Caki2 (cell line): ENCODE measurements around the gene FEZ2. TPM values are rescaled to one million over a fixed set of nuclear protein-coding genes. Genes with fewer than 3 reads are reported as not detected.

Source experiments
- DNase-seq: peaks from one replicate; pipeline ENCODE4 v3.0.0-alpha.2; 2015; ENCODE audit warnings: low read depth
- in situ Hi-C: cut with HindIII; loops from 2 replicates; pipeline ENCODE4 v1.10.0; 2016; ENCODE audit warnings: low sequenced_read_pairs, low pct_unique_long_range_greater_than_20kb, mixed read lengths
- total RNA-seq: library from RNA; depleted of rRNA; stranded (reverse); fragments of >200 nt; shearing (Covaris generic); gene quantifications from 2 replicates; pipeline ENCODE4 v1.2.3, GENCODE V29; 2014; ENCODE audit warnings: low replicate concordance

The FEZ2 gene
- total RNA-seq, 1 experiment from 2014 or later: 52.6 TPM

DNA sequence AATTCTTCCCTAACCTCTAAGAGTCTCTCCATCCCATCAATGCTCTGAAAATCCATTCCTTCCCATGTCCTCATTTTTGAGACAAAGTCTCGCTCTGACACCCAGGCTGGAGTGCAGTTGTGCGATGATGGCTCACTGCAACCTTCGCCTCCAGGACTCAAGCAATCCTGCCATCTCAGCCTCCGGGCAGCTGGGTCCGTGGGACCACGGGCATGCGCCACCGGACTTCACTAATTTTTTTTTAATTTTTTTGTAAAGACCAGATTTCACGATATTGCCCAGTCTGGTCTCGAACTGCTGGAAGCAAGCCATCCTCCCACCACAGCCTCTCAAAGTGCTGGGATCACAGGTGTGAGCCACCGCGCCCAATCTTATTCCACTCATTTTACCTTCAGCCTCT lies 1.6 kb downstream of the FEZ2 start:
- in situ Hi-C loops: no loop called here

DNA sequence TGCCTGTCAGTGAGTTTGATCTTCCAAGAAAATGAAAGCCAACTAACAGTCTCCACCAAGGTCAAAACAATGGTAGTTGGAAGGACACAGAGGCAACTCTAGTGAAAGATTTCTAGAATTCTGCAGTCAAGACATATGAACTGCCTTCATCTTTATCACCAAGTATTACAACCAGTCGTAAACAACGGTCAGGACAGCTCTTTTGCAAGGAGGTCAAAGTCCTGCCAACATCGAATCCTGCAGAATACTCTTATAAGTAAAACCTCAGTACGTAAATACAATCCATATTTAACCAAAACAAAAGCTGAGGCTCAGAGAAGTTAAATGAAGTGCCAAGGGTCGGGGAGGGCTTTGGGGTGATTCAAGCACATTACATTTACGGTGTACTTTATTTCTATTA lies 3.1 kb downstream of the FEZ2 start:
- DNase-seq: no peak
- in situ Hi-C loops: no loop called here

More for the DNA sequence above, 1.6 kb downstream of the FEZ2 start:
- no peak for DNase-seq

DNA sequence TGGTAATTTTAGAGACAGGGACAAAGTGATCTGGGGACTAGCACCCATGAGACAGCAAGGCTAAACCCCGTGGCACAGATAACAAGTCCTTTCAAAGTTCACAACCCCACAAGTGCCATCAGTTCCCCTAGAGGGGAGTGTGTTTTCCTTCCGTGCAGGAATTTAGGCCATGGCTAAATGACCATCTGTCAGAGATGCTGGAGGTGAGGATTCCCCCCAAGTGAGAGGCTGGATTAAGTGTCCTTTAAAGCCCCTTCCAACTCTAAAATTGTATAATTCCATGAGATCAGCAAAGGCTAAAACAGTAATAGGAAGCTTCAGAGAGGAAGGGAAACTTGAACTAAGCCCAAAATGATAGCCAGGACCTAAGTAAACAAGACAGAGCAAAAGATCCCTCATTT lies 8.7 kb downstream of the FEZ2 start:
- in situ Hi-C loops: no loop called here
- DNase-seq: no peak

DNA sequence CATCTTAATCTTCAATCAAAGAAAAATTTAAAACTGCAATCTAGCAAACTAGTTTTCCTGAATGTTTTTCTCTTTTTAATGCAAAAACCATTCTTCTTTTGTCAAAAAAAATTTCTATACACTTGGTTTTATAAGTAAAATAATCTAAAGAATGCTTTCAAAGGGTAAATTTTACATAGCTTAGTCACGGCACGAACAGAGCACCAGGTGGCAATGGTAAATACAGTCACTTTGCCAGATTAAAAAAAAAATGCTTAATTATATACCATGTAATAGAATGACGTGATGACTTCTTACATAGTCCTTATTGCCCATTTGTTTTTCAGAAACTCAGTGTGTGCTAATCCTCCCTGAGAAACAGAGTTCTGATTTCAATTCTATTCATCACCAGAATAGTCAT lies 10.4 kb downstream of the FEZ2 start:
- no peak for DNase-seq
- in situ Hi-C loops: no loop called here

DNA sequence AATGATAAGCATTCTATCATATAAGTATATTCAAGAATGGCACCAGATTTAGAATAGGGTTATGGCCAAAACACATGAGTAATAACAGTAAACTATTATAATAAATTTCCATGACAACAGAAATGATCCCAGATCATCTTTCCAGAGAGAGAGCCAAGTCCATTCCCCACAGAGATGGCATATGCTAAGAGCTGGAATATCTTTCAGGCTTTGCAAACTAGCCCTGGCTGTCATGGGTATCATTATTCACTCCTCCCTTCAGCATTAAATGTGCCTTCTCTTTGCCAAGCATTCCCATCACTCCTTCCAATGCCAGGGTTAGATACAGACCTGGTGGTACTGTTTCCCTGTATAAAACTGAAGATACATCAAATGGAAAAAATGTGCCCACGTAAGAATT lies 10.9 kb downstream of the FEZ2 start:
- in situ Hi-C loops: no loop called here
- no peak for DNase-seq

DNA sequence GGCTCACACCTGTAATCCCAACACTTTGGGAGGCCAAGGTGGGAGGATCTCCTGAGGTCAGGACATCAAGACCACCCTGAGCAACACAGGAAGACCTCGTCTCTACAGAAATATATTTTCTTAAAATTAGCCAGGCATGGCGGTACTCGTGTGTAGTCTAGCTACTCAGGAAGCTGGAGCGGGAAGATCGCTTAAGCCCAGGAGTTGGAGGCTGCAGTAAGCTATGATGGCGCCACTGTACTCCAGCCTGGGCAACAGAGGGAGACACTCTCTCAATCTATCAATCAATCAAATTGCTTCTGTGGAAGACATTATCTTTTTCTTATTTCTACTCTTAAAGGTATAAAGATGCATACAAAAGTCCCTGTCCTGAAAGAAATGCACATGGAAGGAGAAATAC lies 11.3 kb downstream of the FEZ2 start:
- DNase-seq: no peak
- in situ Hi-C loops: no loop called here

DNA sequence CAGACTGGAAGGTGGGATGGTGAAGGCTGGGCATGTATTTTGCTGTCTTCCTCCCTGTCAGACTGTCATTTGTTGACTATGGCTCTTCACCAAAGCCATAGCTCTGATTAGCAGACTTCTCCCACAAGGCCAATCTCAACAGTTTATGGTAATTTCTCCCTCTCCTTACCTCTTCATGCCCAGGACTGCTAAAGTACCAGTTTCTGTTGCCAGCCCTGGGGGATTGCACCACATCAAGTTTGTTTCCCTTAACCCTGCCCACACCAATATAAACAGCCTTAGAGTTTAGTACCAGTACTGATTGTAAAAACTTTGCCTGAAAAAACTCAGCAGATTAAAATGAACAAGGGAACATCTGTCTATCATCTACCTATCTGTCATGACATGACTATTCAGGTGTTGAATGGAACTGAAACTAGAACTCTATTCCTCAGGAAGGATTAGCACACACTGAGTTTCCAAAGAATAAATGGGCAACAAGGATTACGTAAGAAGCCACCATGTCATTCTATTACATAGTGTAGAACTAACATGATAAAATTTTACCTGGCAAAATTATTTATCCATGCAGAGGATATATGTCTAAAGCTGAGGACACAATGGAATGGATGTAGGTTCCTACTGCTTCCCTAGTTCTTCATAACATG lies 13.7 kb downstream of the FEZ2 start:
- in situ Hi-C loops: no loop called here
- DNase-seq: no peak

DNA sequence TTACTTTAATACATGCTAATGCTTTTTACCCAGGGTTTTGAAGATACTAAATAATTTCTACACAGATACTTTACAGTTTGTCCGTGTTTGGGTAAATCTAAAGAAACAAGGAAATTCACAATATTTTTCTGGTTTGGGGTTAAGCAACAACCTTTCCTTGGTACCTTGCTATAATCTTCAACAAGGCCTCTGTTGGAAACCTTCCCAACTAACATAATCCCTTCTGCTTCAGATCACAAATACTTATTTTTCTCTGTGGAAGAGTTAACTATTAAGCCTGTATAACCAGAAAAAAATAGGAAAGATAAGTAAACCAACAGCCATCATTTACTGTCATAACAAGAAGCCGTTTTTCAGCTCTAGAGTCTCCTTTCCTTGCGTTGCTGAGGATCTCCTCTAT lies 15.0 kb downstream of the FEZ2 start:
- in situ Hi-C loops: no loop called here
- no peak for DNase-seq

DNA sequence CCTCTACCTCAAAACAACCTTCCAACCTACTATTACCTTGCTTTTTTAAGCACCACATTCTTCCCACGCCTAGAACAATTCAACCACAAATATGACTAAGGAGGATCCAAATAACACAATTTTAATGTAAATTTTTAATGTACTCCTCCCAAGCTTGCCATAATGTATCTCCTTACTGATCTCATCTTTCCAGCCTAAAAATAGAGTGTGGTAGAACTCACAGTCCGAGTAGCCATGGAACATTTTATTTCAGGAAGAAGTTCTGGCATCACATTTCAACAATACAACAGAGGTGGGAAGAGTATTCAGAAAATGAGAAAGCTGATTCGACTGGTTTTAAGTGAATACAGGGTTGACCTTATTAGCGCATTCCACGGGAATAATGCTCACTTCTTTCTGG lies 15.4 kb downstream of the FEZ2 start:
- no peak for DNase-seq
- in situ Hi-C loops: no loop called here

DNA sequence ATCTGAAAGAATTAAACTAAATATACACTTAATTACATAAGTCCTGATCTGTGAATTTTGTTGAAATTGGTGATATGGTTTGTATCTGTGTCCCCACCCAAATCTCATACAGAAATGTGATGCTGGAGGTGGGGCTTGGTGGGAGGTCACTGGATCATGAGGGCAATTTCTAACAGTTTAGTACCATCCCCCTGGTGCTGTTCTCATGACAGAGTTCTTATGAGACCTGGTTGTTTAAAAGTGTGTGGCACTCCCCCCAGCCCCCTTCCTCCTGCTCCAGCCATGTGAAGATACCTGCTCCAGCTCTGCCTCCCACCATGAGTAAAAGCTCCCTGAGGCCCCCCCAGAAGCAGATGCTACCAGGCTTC lies 18.7 kb downstream of the FEZ2 start:
- in situ Hi-C loops: no loop called here
- DNase-seq: no peak

DNA sequence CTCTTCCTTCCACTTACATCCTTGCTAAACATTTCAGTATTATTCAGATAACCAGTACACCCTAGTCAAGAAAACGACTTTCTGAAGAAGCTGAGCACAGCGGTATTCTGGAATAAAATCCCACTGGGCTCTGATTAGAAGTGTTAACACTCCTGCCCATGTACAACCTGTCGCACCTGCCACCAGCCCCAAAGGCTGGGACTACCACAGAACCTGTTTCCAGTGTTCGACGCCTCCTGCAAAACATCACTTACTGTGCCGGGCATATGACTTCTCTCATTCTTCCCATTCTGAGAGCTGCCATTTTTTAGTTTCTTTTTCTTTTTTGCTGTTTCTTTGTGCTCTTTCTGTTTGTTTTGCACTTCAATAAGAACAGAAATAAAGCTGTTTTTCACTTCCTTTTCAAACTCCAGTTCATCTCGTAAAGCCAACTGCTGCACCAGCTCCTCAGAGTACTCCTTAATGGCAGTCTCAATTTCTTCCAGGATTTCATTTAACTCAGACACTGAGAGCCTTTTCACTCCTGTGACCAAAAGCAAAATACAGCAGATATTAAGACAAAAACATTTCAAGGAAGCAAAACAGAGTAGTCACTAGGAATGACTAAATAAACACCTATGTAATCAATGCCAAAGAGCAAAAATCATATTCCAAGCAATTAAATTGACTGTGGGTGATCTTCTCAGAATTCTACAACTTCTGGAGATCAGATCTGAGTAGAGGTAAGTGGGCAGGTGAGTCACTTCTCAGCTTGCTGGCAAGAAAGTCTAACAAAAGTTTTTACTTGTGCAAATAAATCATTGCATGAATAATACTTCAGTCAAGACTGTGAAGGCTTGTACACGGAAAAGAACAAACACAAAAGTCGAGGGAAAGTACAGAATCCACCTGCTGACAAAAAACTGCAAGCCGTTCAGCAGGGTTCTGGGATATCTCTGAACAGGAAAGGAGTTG lies 19.3 kb downstream of the FEZ2 start:
- in situ Hi-C loops: no loop called here
- DNase-seq: no peak

DNA sequence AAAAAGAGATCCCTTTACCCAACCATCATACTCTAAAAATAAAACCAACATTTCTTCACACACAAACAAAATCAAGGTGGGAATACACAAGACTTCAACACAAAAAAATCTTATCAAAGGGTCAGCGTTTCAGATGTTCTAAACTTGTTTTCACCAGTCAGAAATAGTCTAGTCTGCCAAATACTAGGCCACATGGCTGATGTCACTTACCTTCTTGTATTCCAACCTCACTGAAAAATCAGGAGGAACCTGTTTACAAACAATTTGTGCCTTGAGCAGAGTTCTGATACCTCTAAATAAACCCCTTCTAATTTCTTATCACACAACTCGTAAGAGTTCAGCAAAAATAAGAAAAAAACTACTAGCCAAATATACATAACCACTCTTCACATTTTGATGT lies 20.1 kb downstream of the FEZ2 start:
- in situ Hi-C loops: no loop called here
- no peak for DNase-seq

DNA sequence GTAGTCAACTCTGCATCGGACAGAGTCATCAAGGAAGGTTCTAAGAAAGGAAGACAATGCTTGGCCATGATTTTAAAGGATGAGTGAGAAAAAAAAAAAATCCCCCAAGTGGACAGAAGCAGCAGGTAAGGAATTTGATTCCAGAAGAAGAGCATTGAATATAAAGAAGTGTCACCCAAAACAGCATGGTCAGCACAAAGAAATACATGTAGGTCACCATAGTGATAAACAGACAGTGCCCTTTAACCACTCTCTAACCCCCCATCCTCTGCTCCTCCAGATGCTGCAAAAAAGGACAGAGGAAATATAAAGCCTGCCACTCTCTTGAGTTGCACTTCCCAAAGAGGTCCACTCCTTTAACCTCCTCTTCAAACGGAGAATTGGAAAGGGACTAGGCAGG lies 23.4 kb downstream of the FEZ2 start:
- in situ Hi-C loops: no loop called here
- DNase-seq: no peak

DNA sequence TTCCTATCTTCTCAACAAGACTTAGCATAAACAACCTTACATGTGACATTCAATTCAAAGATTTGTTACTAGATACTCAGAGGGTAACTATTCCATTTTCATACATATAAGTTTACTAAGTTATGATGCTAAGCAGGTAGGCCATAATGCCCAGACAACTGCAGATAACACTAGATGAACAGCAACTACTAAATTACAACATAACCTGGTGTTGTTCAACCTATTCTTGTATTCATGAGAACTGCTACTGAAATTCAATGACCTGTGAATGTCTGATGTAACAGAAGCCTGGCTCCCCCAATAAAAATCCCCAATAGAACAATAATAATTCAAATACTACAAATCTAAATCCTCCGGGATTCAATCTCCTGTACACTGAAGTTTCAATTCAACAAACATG lies 24.8 kb downstream of the FEZ2 start:
- in situ Hi-C loops: no loop called here
- no peak for DNase-seq

DNA sequence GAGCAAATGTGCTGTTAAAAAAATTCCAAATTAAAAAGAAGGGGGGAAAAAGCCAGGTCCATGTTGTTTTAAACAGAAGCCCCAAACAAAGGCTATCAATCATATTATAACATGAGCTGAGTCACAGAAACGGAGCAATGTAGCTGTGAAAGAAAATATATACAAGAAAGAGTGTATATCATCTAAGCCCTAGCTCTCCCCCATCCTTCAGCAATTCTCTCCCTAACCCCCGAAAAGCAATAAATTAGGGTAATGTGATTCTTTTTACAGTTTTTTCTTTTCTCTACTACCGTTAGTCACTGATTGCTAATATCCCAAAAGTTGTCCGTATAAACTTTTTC lies 25.3 kb downstream of the FEZ2 start:
- DNase-seq: no peak
- in situ Hi-C loops: no loop called here

DNA sequence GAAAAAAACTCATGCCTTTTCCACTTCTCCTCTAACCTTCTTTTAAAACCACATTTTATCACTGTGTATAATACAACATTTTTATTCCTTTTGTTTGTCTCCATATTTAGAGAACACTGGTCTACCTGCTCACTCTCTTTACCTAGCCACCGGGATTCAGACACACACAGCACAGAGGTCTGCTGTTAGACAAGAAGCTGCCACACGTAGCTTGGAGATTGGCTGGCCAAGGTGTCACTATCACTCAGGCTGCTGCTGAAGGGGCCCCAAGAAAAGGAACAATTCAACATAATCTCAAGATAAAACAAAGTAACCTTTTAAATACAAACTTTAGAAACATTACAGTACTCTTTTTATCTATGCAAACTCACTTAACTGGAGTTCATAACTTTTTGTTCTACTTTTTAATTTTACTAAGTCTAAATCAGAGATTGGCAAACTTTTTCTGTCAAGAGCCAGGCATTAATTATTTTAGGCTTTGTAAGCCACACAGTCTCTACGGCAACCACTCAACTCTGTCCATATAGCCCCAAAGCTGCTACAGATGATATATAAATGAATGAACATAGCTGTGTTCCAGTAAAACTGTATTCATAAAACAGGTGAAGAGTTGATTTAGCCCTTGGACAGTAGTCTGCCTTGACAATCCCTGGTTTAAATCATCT lies 25.8 kb downstream of the FEZ2 start:
- in situ Hi-C loops: no loop called here
- DNase-seq: no peak

DNA sequence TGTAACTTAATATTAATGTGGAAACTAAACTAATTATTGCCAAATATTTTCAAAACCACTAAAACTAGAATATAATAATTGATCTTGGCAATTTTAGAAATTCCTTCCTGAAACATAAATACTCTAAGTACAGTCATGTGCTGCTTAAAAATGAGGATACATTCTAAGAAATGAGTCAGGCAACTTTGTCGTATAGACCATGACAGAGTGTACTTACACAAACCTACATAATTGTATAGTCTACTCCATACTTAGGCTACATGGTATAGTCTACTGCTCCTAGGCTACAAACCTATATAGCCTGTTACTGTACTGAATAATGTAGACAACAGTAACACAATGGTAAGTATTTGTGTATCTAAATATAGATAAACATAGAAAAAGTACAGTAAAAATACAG lies 27.6 kb downstream of the FEZ2 start:
- no peak for DNase-seq
- in situ Hi-C loops: no loop called here

DNA sequence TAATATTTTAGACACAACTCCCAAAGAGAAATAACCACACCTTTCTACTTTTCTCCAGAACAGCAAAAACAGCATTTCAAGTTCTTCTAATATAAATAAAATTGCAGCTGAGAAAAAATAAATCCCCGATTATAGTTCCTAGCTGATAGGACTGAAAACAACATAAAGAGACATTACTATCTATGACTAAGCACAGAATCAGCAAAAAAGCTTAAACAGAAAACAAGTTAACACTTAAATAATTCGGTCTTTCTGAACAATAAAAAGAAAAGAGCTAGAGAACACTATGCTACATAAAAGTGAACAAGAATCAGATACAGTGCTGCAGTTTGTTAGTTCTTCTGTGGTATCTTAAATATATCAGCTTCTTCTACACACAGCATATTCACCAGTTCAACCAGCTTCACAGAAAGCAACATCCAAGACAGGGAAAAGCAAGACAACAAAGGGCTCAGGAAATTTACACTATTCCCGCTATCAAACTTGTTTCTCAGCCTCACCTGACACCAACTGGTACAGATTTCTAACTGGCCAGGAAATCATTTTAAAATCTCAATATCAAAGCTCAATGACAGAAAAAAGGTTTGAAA lies 28.6 kb downstream of the FEZ2 start:
- in situ Hi-C loops: no loop called here
- no peak for DNase-seq
